Ectodermal cell (in vitro differentiated cells): ENCODE results near the gene EIF2S2.
A peak's percentile ranks its signal among the peaks of the same experiment; 100 is the strongest.

Experiments
- H3K27ac ChIP-seq: 2 replicates; pipeline ENCODE4 v1.7.0; 2013; ENCODE audit warnings: mild to moderate bottlenecking, low read depth, low read length; ENCODE audit not compliant: insufficient read depth, poor library complexity, severe bottlenecking
- H3K27me3 ChIP-seq: 2 replicates; pipeline ENCODE4 v1.7.0; 2013; ENCODE audit warnings: mild to moderate bottlenecking, low read length; ENCODE audit not compliant: insufficient read depth, control insufficient read depth, poor library complexity, severe bottlenecking
- H3K36me3 ChIP-seq: one replicate; pipeline ENCODE4 v1.7.0; 2013; ENCODE audit warnings: low read length; ENCODE audit not compliant: control insufficient read depth, insufficient read depth
- H3K4me1 ChIP-seq: one replicate; pipeline ENCODE4 v1.7.0; 2013; ENCODE audit warnings: low read length; ENCODE audit not compliant: control insufficient read depth, insufficient read depth
- H3K4me3 ChIP-seq: 2 replicates; pipeline ENCODE4 v1.7.0; 2013; ENCODE audit warnings: low read depth, low read length, control low read depth; ENCODE audit not compliant: insufficient read depth
- H3K9me3 ChIP-seq: 2 replicates; pipeline ENCODE4 v1.7.0; 2013; ENCODE audit warnings: mild to moderate bottlenecking, low read length, moderate library complexity; ENCODE audit not compliant: control insufficient read depth
- WGBS, 2 experiments: methylation state at CpG; one replicate each; pipeline ENCODE4 v1.1.7; 2013; ENCODE audit warnings: missing lambda C conversion rate in 2 of 2; 5-methylcytosine and 5-hydroxymethylcytosine counted together

The EIF2S2 gene

GRCh38 chr20:34076952-34077351 is 35.1 kb downstream of the EIF2S2 start:
- Histone ChIP-seq H3K36me3 (peaks cover 15% of the 10 kb centered on the region), H3K9me3 (no peaks in the 10 kb centered on the region), H3K27ac (no peak overlapping the region), H3K4me1 (no peaks in the 10 kb centered on the region), H3K27me3 (no peaks in the 10 kb centered on the region), H3K4me3 (no peak overlapping the region)
- WGBS, 2 experiments, result 95% methylated on average over 20 of the region's 20 CpGs

- Histone ChIP-seq H3K36me3 (peaks cover 12% of the 10 kb centered on the region), H3K9me3 (no peaks in the 10 kb centered on the region), H3K4me3 (no peak overlapping the region), H3K4me1 (no peaks in the 10 kb centered on the region), H3K27me3 (no peaks in the 10 kb centered on the region), H3K27ac (no peak overlapping the region)
- 93 to 95% methylated on average over 16 of the region's 16 CpGs for WGBS, 2 experiments
These were observed 36.4 kb downstream of the EIF2S2 start for GRCh38 chr20:34075647-34076046.

GRCh38 chr20:34074101-34074760 is 37.8 kb downstream of the EIF2S2 start:
- no peak overlapping the region for H3K27ac ChIP-seq
- 89 to 91% methylated on average over 7 of the region's 7 CpGs for WGBS, 2 experiments
- H3K4me1 ChIP-seq, result no peaks in the 10 kb centered on the region
- no peaks in the 10 kb centered on the region for H3K27me3 ChIP-seq
- no peak overlapping the region for H3K4me3 ChIP-seq
- H3K9me3 ChIP-seq, result no peaks in the 10 kb centered on the region
- H3K36me3 ChIP-seq, result peaks cover 12% of the 10 kb centered on the region

- Histone ChIP-seq H3K4me1 (no peaks in the 10 kb centered on the region), H3K9me3 (no peaks in the 10 kb centered on the region), H3K36me3 (peaks cover 5% of the 10 kb centered on the region), H3K27me3 (no peaks in the 10 kb centered on the region), H3K27ac (no peak overlapping the region), H3K4me3 (no peak overlapping the region)
- WGBS, 2 experiments, result 96% methylated on average over 1 of the region's 1 CpG
These were observed 39.3 kb downstream of the EIF2S2 start for GRCh38 chr20:34072778-34073177.

GRCh38 chr20:34072076-34072475 is 40.0 kb downstream of the EIF2S2 start:
- H3K27me3 ChIP-seq, result no peaks in the 10 kb centered on the region
- no peak overlapping the region for H3K4me3 ChIP-seq
- no peaks in the 10 kb centered on the region for H3K9me3 ChIP-seq
- no peaks in the 10 kb centered on the region for H3K4me1 ChIP-seq
- 92 to 96% methylated on average over 7 of the region's 8 CpGs for WGBS, 2 experiments
- H3K27ac ChIP-seq, result no peak overlapping the region
- peaks cover 5% of the 10 kb centered on the region for H3K36me3 ChIP-seq

GRCh38 chr20:34070859-34071258 is 41.2 kb downstream of the EIF2S2 start:
- Histone ChIP-seq H3K27ac (no peak overlapping the region), H3K4me1 (no peaks in the 10 kb centered on the region), H3K4me3 (no peak overlapping the region), H3K36me3 (peaks cover 5% of the 10 kb centered on the region), H3K9me3 (no peaks in the 10 kb centered on the region), H3K27me3 (no peaks in the 10 kb centered on the region)
- 92 to 95% methylated on average over 8 of the region's 8 CpGs for WGBS, 2 experiments

- H3K4me3 ChIP-seq, result no peak overlapping the region
- H3K27ac ChIP-seq, result no peak overlapping the region
- H3K4me1 ChIP-seq, result no peaks in the 10 kb centered on the region
- H3K27me3 ChIP-seq, result no peaks in the 10 kb centered on the region
- WGBS, 2 experiments, result 91 to 96% methylated on average over 3 of the region's 3 CpGs
- peaks cover 5% of the 10 kb centered on the region for H3K36me3 ChIP-seq
- no peaks in the 10 kb centered on the region for H3K9me3 ChIP-seq
These were observed 42.0 kb downstream of the EIF2S2 start for GRCh38 chr20:34070079-34070439.

- H3K4me1 ChIP-seq, result no peaks in the 10 kb centered on the region
- H3K27ac ChIP-seq, result peak overlapping the region; percentile 47
- H3K27me3 ChIP-seq, result no peaks in the 10 kb centered on the region
- WGBS, 2 experiments, result 53 to 59% methylated on average over 6 to 7 of the region's 7 CpGs
- no peak overlapping the region for H3K4me3 ChIP-seq
- H3K36me3 ChIP-seq, result peaks cover 5% of the 10 kb centered on the region
- no peaks in the 10 kb centered on the region for H3K9me3 ChIP-seq
These were observed 42.5 kb downstream of the EIF2S2 start for GRCh38 chr20:34069341-34070078.

GRCh38 chr20:34068001-34068400 is 44.0 kb downstream of the EIF2S2 start:
- 94 to 95% methylated on average over 1 of the region's 1 CpG for WGBS, 2 experiments
- H3K9me3 ChIP-seq, result no peaks in the 10 kb centered on the region
- no peaks in the 10 kb centered on the region for H3K4me1 ChIP-seq
- H3K4me3 ChIP-seq, result no peak overlapping the region
- H3K27me3 ChIP-seq, result no peaks in the 10 kb centered on the region
- H3K27ac ChIP-seq, result no peak overlapping the region
- peaks cover 5% of the 10 kb centered on the region for H3K36me3 ChIP-seq

GRCh38 chr20:34066476-34067090 is 45.5 kb downstream of the EIF2S2 start:
- H3K4me1 ChIP-seq, result no peaks in the 10 kb centered on the region
- no peaks in the 10 kb centered on the region for H3K36me3 ChIP-seq
- H3K27ac ChIP-seq, result no peak overlapping the region

More at GRCh38 chr20:34066476-34067090, 45.5 kb downstream of the EIF2S2 start:
- no peaks in the 10 kb centered on the region for H3K9me3 ChIP-seq
- no peak overlapping the region for H3K4me3 ChIP-seq
- WGBS, 2 experiments, result 91 to 94% methylated on average over 3 of the region's 3 CpGs
- H3K27me3 ChIP-seq, result no peaks in the 10 kb centered on the region
